Measurements from ENCODE around the gene KDM3B. TPM values are rescaled to one million over a fixed set of nuclear protein-coding genes. Genes with fewer than 3 reads are reported as not detected.

Gene KDM3B
- polyA plus RNA-seq, 2 of the 4 experiments (the other 2 are of a cell fraction): 38.1 to 52.5 TPM

DNA sequence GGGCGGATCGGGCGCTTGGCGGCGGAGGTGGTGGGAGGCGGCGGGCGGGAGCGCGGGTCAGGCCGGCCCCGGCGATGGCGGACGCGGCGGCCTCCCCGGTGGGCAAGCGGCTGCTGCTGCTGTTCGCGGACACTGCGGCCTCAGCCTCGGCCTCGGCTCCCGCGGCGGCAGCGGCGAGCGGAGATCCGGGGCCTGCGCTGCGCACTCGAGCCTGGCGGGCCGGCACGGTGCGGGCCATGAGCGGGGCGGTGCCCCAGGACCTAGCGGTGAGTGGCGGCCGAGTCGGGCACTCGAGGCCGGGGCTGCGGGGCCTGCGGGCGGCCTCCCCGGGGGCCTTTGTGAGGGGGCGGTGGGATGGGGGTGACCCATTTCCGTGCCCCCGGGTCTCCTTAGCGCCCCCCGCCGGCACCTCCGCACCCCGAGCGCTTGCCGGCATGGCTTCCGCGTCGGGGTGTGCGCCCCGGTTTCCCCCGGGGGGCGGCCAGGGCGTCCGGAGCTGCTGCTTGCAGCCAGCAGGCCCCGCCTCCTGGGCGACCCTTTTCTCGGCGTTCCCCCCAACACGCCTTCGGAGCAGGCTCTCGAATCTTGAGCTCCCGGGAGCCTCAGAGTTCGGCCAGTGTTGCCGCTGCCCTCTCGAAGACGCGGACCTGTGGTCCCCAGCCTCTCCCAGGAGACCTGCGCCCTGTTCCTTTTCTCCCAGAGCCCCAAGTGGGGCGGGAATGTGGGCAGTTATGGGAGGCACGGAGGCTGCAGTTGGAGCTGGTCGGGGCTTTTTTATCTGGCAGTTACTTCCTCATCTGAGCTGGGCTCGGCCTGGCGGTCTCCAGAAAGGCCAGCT is 456 bp downstream of the KDM3B start (continued):
- TF ChIP-seq, protein P1, sequence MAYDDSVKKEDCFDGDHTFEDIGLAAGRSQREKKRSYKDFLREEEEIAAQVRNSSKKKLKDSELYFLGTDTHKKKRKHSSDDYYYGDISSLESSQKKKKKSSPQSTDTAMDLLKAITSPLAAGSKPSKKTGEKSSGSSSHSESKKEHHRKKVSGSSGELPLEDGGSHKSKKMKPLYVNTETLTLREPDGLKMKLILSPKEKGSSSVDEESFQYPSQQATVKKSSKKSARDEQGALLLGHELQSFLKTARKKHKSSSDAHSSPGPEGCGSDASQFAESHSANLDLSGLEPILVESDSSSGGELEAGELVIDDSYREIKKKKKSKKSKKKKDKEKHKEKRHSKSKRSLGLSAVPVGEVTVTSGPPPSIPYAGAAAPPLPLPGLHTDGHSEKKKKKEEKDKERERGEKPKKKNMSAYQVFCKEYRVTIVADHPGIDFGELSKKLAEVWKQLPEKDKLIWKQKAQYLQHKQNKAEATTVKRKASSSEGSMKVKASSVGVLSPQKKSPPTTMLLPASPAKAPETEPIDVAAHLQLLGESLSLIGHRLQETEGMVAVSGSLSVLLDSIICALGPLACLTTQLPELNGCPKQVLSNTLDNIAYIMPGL (CRISPR knock-in tag; IDR thresholded peaks at IDR 0.05; ENCODE audit: borderline replicate concordance): peak; percentile 91
- TF ChIP-seq RFX5 (IDR thresholded peaks at IDR 0.05) (no peak), CBX2 (IDR thresholded peaks at IDR 0.05; ENCODE audit: borderline replicate concordance, low read depth) (no peak)

DNA sequence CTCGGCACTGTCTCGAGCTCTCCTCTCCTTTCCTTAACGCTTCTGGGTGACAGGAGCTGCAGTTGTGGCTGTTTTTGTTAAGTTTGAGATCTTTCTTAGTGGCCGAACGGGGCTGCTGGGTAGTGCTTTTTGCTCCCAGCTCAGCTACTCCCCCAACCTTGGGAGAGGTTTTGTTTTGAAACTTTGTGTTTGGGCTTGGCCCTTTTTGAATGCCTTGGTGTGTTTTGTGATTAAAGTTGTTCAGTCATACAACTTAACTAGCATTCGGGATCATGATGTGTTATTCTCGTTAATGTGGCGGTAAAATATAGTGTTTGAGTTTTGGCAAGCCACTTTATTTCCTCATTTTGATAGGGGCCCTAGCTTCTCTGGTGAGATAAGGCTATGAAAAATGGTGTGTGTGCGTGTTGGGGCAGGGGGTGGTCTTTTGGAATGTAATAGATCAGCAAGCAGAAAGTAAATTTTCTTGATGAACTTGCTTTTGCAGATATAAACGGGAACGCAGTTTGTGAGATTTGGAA is 1.1 kb downstream of the KDM3B start:
- FAIRE-seq (no peak), DNase-seq (ENCODE audit: low read depth in 1 of 2, low spot score in 1 of 2) (no peak), ATAC-seq (no peak)
- Histone ChIP-seq H3K4me3 (peak overlapping the region; percentile 99), H3K4me2 (peak overlapping the region; percentile 96), H3K4me1 (peaks cover 19% of the 10 kb centered on the region), H3K27ac (peak overlapping the region; percentile 96 to 100), H3K9me3 (peaks cover 9% of the 10 kb centered on the region; the same call in 2 of the 3 replicates)
- ChIA-PET POLR2A (interaction anchor here (0.6 to 4.5 kb wide), 7 partner anchors 12 to 190 kb away, joined by 3 to 68 read pairs (median 4); partner anchors contain the start of genes CDC23, CDC25C, ETF1 and FAM53C), CTCF (interaction anchor here (0.5 to 6.2 kb wide), 43 partner anchors 8 to 1769 kb away, joined by 3 to 197 read pairs (median 5); partner anchors contain the start of genes CDC23, CDC25C, EGR1 and FAM53C)
- no peak for TF ChIP-seq TFCP2L1 (CRISPR knock-in tag; IDR thresholded peaks at IDR 0.05)
- TF ChIP-seq MAZ (IDR thresholded peaks at IDR 0.05; ENCODE audit: borderline replicate concordance, low read depth, low read length): no peak
- no peak for TF ChIP-seq CHD4 (IDR thresholded peaks at IDR 0.05; ENCODE audit: borderline replicate concordance)
- TF ChIP-seq HOXB5 (CRISPR knock-in tag; IDR thresholded peaks at IDR 0.05): no peak
- no peak for TF ChIP-seq RNF2 (IDR thresholded peaks at IDR 0.05; ENCODE audit: borderline replicate concordance, low read depth)
- no peak for TF ChIP-seq HOXB13 (CRISPR knock-in tag; IDR thresholded peaks at IDR 0.05; ENCODE audit: low read depth)
- no peak for TF ChIP-seq HOXA7 (CRISPR knock-in tag; IDR thresholded peaks at IDR 0.05)
- no peak for TF ChIP-seq SREBF2 (IDR thresholded peaks at IDR 0.05)
- 6% methylated on average over 11 of the region's 11 CpGs for WGBS (ENCODE audit: missing lambda C conversion rate)

DNA sequence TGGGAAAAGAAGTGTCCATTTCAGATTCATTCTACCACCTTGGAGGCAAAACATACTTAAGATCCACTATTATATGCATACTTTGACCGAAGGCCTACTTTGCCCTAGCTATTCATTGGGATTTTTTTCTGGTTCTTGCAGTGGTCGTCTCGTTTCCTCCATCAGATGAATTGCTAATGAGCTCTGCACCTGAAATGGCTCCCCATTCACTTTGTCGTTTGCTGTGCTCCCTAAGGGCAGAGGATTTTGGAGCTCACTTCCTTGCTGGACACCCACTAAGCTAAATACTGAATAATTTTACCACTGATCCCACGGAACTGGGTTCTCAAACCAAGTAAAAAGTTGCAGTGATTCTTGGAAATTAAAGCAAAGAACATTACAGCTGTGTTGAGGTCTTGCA is 1.9 kb downstream of the KDM3B start:
- WGBS (ENCODE audit: missing lambda C conversion rate): 52% methylated on average over 5 of the region's 5 CpGs
- ChIA-PET CTCF (interaction anchor here (0.6 to 6.2 kb wide), 13 partner anchors 10 to 538 kb away, joined by 3 to 197 read pairs (median 6); partner anchors contain the start of genes CDC25C and FAM53C), POLR2A (interaction anchor here (1.0 to 4.5 kb wide), 4 partner anchors 15 to 188 kb away, joined by 3 to 68 read pairs (median 6); partner anchors contain the start of genes CDC23, ETF1 and FAM53C)
- TF ChIP-seq KDM1A (IDR thresholded peaks at IDR 0.05; ENCODE audit: low read depth) (no peak), POLR2AphosphoS2 (conservative IDR thresholded peaks at IDR 0.05; ENCODE audit: low read length) (no peak), RNF2 (IDR thresholded peaks at IDR 0.05; ENCODE audit: borderline replicate concordance, low read depth) (no peak), RCOR1 (IDR thresholded peaks at IDR 0.05; ENCODE audit: low read depth, low read length) (no peak), MAFK (IDR thresholded peaks at IDR 0.05; ENCODE audit: partially characterized antibody) (no peak), PHF8 (IDR thresholded peaks at IDR 0.05; ENCODE audit: borderline replicate concordance, low read depth) (no peak), MAZ (IDR thresholded peaks at IDR 0.05; ENCODE audit: borderline replicate concordance, low read depth, low read length) (no peak), FOSL2 (IDR thresholded peaks at IDR 0.05) (no peak), FOSL2 (CRISPR knock-in tag; IDR thresholded peaks at IDR 0.05) (no peak), ZSCAN20 (CRISPR knock-in tag; IDR thresholded peaks at IDR 0.05) (no peak), ZFP36 (IDR thresholded peaks at IDR 0.05; ENCODE audit: borderline replicate concordance, partially characterized antibody) (no peak), CBX2 (IDR thresholded peaks at IDR 0.05; ENCODE audit: borderline replicate concordance, low read depth) (no peak), EP300 (IDR thresholded peaks at IDR 0.05) (no peak), FOXS1 (CRISPR knock-in tag; IDR thresholded peaks at IDR 0.05) (no peak)
- TF ChIP-seq, protein P2, sequence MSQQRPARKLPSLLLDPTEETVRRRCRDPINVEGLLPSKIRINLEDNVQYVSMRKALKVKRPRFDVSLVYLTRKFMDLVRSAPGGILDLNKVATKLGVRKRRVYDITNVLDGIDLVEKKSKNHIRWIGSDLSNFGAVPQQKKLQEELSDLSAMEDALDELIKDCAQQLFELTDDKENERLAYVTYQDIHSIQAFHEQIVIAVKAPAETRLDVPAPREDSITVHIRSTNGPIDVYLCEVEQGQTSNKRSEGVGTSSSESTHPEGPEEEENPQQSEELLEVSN (IDR thresholded peaks at IDR 0.05; ENCODE audit: borderline replicate concordance, low read depth): no peak
- TF ChIP-seq, protein P3, sequence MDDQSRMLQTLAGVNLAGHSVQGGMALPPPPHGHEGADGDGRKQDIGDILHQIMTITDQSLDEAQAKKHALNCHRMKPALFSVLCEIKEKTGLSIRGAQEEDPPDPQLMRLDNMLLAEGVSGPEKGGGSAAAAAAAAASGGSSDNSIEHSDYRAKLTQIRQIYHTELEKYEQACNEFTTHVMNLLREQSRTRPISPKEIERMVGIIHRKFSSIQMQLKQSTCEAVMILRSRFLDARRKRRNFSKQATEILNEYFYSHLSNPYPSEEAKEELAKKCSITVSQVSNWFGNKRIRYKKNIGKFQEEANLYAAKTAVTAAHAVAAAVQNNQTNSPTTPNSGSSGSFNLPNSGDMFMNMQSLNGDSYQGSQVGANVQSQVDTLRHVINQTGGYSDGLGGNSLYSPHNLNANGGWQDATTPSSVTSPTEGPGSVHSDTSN (IDR thresholded peaks at IDR 0.05): no peak
- H3K9me3 ChIP-seq: peaks cover 9% of the 10 kb centered on the region; the same call in 2 of the 3 replicates
- peak overlapping the region in 1 of 2 experiments; percentile 100; a peak in 3 of 6 replicates for H3K27ac ChIP-seq
- H3K4me1 ChIP-seq: peaks cover 19% of the 10 kb centered on the region
- no peak for ATAC-seq
- no peak for FAIRE-seq
- H3K4me3 ChIP-seq: peak overlapping the region; percentile 99
- no peak for DNase-seq (ENCODE audit: low read depth in 1 of 2, low spot score in 1 of 2)
- H3K4me2 ChIP-seq: peak overlapping the region; percentile 96
